ENCODE measurements around the gene TBC1D9B. TPM values are rescaled to one million over a fixed set of nuclear protein-coding genes. Genes with fewer than 3 reads are reported as not detected.

Gene TBC1D9B
- total and polyA plus RNA-seq, 9 of the 15 experiments (the other 6 are each of a cell fraction or from before 2014, with no cell fraction given) = 2.9 to 59.1 (median 33.5) TPM

DNA sequence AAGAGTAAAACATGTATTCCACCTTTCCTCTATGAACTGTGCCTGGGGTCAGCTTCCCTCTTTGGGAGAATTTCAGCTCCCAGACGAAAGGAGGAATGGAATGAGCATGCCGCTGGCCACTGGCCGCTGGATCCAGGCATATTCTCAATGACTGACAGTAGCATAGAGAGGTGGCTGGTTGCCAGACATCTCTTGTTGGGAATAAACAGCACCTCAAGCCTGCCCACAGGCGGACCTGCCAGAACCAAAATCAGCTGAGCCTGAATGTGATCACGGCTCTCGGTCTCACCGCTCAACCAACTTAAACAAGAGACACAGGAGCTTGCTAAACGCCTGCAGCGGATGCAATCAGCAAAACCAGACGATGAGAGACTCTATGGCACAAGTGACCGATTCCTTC is 20.6 kb downstream of the TBC1D9B start:
- no peak for FAIRE-seq
- WGBS (ENCODE audit: insufficient coverage, low coverage, missing lambda C conversion rate) = over 99% methylated on average over 11 of the region's 11 CpGs
- H3K4me2 ChIP-seq (ENCODE audit: insufficient read depth, low read length) = no peak overlapping the region
- ChIA-PET POLR2A (interaction anchor here (0.7 to 1.0 kb wide), 2 partner anchors 16 to 19 kb away, joined by 3 read pairs; no protein-coding TSS in a partner anchor), CTCF (ENCODE audit: low intra/inter-chr PET ratio) (no interaction called here)
- DNase-seq (ENCODE audit: extremely low read depth in 1 of 4, low spot score in 3 of 4) = no peak
- H3K9me1 ChIP-seq (ENCODE audit: control insufficient read depth, insufficient read depth, low read length) = no peaks in the 10 kb centered on the region
- H3K27ac ChIP-seq (ENCODE audit: extremely low read depth, low read depth, low read length) = no peak overlapping the region
- peaks cover 17% of the 10 kb centered on the region for H3K9me3 ChIP-seq (replicated peaks; ENCODE audit: control insufficient read depth, insufficient read depth, low read depth, low read length)
- no peak overlapping the region for H3K4me3 ChIP-seq
- H3K4me1 ChIP-seq (replicated peaks in 1 of 2; ENCODE audit: control insufficient read depth in 2 of 2, insufficient read depth in 2 of 2, low read length in 2 of 2) = no peaks in the 10 kb centered on the region
- BruUV-seq (replicated peaks) = no TSS peak
- TF ChIP-seq BMI1 (IDR thresholded peaks at IDR 0.05; ENCODE audit: low read length) (no peak), FOXA3 (CRISPR knock-in tag; conservative IDR thresholded peaks at IDR 0.05 in 1 of 2, IDR thresholded peaks at IDR 0.05 in 1 of 2) (no peak), THRAP3 (IDR thresholded peaks at IDR 0.05; ENCODE audit: borderline replicate concordance) (no peak)
- TF ChIP-seq, protein P1, sequence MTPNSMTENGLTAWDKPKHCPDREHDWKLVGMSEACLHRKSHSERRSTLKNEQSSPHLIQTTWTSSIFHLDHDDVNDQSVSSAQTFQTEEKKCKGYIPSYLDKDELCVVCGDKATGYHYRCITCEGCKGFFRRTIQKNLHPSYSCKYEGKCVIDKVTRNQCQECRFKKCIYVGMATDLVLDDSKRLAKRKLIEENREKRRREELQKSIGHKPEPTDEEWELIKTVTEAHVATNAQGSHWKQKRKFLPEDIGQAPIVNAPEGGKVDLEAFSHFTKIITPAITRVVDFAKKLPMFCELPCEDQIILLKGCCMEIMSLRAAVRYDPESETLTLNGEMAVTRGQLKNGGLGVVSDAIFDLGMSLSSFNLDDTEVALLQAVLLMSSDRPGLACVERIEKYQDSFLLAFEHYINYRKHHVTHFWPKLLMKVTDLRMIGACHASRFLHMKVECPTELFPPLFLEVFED (CRISPR knock-in tag; conservative IDR thresholded peaks at IDR 0.05) = no peak
- TF ChIP-seq, protein P2, sequence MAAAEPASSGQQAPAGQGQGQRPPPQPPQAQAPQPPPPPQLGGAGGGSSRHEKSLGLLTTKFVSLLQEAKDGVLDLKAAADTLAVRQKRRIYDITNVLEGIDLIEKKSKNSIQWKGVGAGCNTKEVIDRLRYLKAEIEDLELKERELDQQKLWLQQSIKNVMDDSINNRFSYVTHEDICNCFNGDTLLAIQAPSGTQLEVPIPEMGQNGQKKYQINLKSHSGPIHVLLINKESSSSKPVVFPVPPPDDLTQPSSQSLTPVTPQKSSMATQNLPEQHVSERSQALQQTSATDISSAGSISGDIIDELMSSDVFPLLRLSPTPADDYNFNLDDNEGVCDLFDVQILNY (CRISPR knock-in tag; IDR thresholded peaks at IDR 0.05) = no peak
- H4K20me1 ChIP-seq (replicated peaks; ENCODE audit: control insufficient read depth, insufficient read depth, low read length) = no peaks in the 10 kb centered on the region
- no peak overlapping the region for H3K9ac ChIP-seq (ENCODE audit: insufficient read depth in 1 of 2, low read depth in 2 of 2, low read length in 2 of 2)
- intact Hi-C loops (cut with micrococcal nuclease) (no loop called here), in situ Hi-C loops (cut with MboI) (no loop called here)
- no peaks in the 10 kb centered on the region for H3K79me2 ChIP-seq (ENCODE audit: control insufficient read depth, insufficient read depth, low read length)
- H2AFZ ChIP-seq (ENCODE audit: low read depth, low read length) = no peak overlapping the region
- H3K36me3 ChIP-seq (ENCODE audit: control insufficient read depth, insufficient read depth, low read length) = peaks cover 90% of the 10 kb centered on the region
- H3K27me3 ChIP-seq (ENCODE audit: control insufficient read depth in 2 of 2, insufficient read depth in 2 of 2, low read length in 2 of 2) = no peaks in the 10 kb centered on the region
- ATAC-seq = no peak

Measured in K562 (cell line).